ENCODE data around the gene UNC5B.

The UNC5B gene

GRCh38 chr10:71302874-71303568 lies 90.7 kb downstream of the UNC5B start:
- H3K27me3 ChIP-seq (ENCODE audit: control insufficient read depth, insufficient read depth, low read length) = no peaks in the 10 kb centered on the region
- TF ChIP-seq CTCF (IDR thresholded peaks at IDR 0.05) = peak; percentile 44
- no peaks in the 10 kb centered on the region for H3K36me3 ChIP-seq (ENCODE audit: control insufficient read depth, insufficient read depth, low read length)
- H3K9me3 ChIP-seq (ENCODE audit: control insufficient read depth, low read length) = no peaks in the 10 kb centered on the region
- H3K4me3 ChIP-seq (ENCODE audit: low read depth, low read length) = no peak overlapping the region
- H2AFZ ChIP-seq = no peak overlapping the region
- no peak overlapping the region for H3K4me2 ChIP-seq (ENCODE audit: low read length)
- H3K27ac ChIP-seq = no peak overlapping the region
- H3K79me2 ChIP-seq = no peaks in the 10 kb centered on the region
- H3K9ac ChIP-seq = no peak overlapping the region
- H3K4me1 ChIP-seq = peaks cover 3% of the 10 kb centered on the region

GRCh38 chr10:71303569-71303907 lies 91.2 kb downstream of the UNC5B start:
- Histone ChIP-seq H3K36me3 (ENCODE audit: control insufficient read depth, insufficient read depth, low read length) (no peaks in the 10 kb centered on the region), H3K27ac (no peak overlapping the region), H2AFZ (no peak overlapping the region), H3K79me2 (no peaks in the 10 kb centered on the region), H3K27me3 (ENCODE audit: control insufficient read depth, insufficient read depth, low read length) (no peaks in the 10 kb centered on the region), H3K9me3 (ENCODE audit: control insufficient read depth, low read length) (no peaks in the 10 kb centered on the region), H3K4me2 (ENCODE audit: low read length) (no peak overlapping the region), H3K4me1 (peaks cover 3% of the 10 kb centered on the region), H3K9ac (no peak overlapping the region), H3K4me3 (ENCODE audit: low read depth, low read length) (no peak overlapping the region)
- TF ChIP-seq CTCF (IDR thresholded peaks at IDR 0.05) = no peak

- no peak overlapping the region for H3K4me2 ChIP-seq (ENCODE audit: low read length)
These were observed 92.5 kb downstream of the UNC5B start for GRCh38 chr10:71304914-71305313.

GRCh38 chr10:71306979-71307378 lies 94.6 kb downstream of the UNC5B start:
- Histone ChIP-seq H3K27me3 (ENCODE audit: control insufficient read depth, insufficient read depth, low read length) (no peaks in the 10 kb centered on the region), H3K36me3 (ENCODE audit: control insufficient read depth, insufficient read depth, low read length) (no peaks in the 10 kb centered on the region), H3K9ac (no peak overlapping the region), H2AFZ (no peak overlapping the region), H3K79me2 (no peaks in the 10 kb centered on the region), H3K9me3 (ENCODE audit: control insufficient read depth, low read length) (no peaks in the 10 kb centered on the region), H3K4me3 (ENCODE audit: low read depth, low read length) (no peak overlapping the region), H3K4me2 (ENCODE audit: low read length) (no peak overlapping the region), H3K4me1 (peaks cover 7% of the 10 kb centered on the region), H3K27ac (no peak overlapping the region)
- no peak for TF ChIP-seq CTCF (IDR thresholded peaks at IDR 0.05)

More at GRCh38 chr10:71304914-71305313, 92.5 kb downstream of the UNC5B start:
- Histone ChIP-seq H3K27ac (no peak overlapping the region), H2AFZ (no peak overlapping the region), H3K79me2 (no peaks in the 10 kb centered on the region), H3K9me3 (ENCODE audit: control insufficient read depth, low read length) (no peaks in the 10 kb centered on the region), H3K9ac (no peak overlapping the region), H3K36me3 (ENCODE audit: control insufficient read depth, insufficient read depth, low read length) (no peaks in the 10 kb centered on the region), H3K4me3 (ENCODE audit: low read depth, low read length) (no peak overlapping the region), H3K27me3 (ENCODE audit: control insufficient read depth, insufficient read depth, low read length) (no peaks in the 10 kb centered on the region), H3K4me1 (peaks cover 7% of the 10 kb centered on the region)
- TF ChIP-seq CTCF (IDR thresholded peaks at IDR 0.05) = no peak

GRCh38 chr10:71307469-71308085 lies 95.2 kb downstream of the UNC5B start:
- no peak overlapping the region for H3K27ac ChIP-seq
- no peaks in the 10 kb centered on the region for H3K79me2 ChIP-seq
- H3K36me3 ChIP-seq (ENCODE audit: control insufficient read depth, insufficient read depth, low read length) = no peaks in the 10 kb centered on the region
- H3K27me3 ChIP-seq (ENCODE audit: control insufficient read depth, insufficient read depth, low read length) = no peaks in the 10 kb centered on the region
- peaks cover 7% of the 10 kb centered on the region for H3K4me1 ChIP-seq
- no peaks in the 10 kb centered on the region for H3K9me3 ChIP-seq (ENCODE audit: control insufficient read depth, low read length)
- H2AFZ ChIP-seq = peak overlapping the region; percentile 62
- H3K4me3 ChIP-seq (ENCODE audit: low read depth, low read length) = no peak overlapping the region
- peak overlapping the region; percentile 34 for H3K4me2 ChIP-seq (ENCODE audit: low read length)
- H3K9ac ChIP-seq = no peak overlapping the region
- TF ChIP-seq CTCF (IDR thresholded peaks at IDR 0.05) = no peak
